GM21737 (cell line): ENCODE measurements around the gene MGAT5.

Experiments used
- ATAC-seq: cut with Tn5 transposase; IDR thresholded peaks from one replicate; pipeline ENCODE4 v1.9.1; 2021; ENCODE audit warnings: mild to moderate bottlenecking, moderate library complexity; ENCODE audit not compliant: unreplicated experiment

The MGAT5 gene

DNA sequence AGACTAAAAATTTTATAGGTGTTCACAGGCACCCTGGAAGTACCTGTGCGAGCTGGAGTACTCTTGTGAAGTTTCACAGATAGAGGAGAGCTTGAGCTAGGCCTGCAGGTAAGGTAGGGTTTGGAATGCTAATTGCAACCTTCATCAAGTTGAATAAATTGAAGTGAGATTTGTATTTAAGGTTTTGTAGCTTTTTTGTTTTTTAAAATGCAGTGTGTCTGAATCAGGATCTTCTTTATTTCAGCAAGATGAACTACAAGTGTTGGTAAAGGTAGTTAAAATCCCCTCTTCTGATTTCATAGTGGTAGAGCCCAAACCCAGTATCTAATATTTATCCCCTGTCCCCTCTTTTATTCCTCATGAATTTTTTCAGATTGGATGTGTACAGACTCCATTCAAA lies 45.5 kb downstream of the MGAT5 start:
- no peak for ATAC-seq

DNA sequence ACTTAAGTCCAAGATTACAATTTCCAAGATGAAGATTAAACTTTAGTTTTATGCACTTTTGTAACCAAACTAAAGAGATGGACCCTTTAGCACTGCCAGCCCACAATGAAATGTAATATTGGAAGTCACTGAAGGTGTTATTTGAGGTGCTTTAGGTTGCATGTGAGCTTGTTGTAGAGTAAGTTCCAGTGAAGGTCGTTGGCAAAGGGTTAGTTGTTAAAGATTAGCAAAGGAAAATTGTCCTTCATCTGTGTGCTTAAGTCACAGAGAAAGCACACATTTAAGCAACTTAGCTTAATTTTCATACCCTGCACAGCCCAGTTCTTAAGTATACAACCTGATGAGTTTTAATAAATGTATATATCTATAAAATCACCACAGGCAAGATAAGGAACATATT lies 46.7 kb downstream of the MGAT5 start:
- no peak for ATAC-seq

DNA sequence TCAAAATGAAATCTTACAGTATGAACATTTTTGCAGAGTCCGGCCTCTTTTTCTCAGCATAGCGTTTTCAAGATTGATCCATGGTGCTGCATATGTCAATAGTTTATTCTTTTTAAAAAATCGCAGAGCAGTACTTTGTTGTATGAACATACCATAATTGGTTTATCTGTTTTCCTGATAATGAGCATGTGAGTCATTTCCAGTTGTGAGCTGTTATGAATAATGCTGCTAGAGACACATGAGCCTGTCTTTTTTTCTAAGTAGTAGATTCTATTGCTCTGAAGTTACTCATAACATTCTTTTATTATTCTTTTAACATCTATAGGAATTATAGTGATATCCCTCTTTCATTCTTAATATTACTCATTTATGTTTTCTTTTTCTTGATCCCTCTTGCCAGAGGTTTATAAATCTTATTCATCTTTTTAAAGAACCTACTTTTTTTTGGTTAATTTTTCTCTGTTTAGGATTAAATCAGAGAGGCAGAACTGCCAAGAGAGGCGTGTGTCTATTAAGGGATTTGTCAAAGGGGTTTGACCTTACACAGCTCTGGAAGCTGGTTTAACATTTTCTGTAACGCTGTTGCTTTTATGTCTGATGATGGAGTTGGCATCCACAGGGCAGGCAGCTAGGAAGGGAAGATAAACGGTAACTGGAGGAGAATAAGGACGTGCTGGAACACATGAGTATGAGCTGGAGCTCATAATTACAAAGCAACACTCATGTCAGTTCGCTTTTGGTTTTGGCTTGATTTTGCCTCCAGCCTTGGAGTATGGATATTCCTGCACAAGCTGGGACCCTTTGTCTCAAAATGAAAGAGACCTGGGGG lies 47.4 kb downstream of the MGAT5 start:
- no peak for ATAC-seq

DNA sequence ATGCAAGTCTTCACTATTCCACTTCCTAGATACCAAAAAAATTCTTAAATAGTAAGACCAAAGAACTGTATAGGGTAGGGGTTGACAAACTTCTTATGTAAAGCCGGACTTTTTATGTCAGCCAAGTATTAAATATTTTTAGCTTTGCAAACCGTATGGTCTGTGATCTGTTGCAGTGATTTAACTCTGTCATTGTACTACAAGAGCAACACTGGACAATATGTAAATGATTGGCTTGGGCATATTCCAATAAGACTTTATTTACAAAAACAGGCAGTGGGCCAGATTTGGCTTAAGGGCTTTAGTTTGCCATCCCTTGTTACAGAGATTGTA lies 48.0 kb downstream of the MGAT5 start:
- ATAC-seq, result no peak

DNA sequence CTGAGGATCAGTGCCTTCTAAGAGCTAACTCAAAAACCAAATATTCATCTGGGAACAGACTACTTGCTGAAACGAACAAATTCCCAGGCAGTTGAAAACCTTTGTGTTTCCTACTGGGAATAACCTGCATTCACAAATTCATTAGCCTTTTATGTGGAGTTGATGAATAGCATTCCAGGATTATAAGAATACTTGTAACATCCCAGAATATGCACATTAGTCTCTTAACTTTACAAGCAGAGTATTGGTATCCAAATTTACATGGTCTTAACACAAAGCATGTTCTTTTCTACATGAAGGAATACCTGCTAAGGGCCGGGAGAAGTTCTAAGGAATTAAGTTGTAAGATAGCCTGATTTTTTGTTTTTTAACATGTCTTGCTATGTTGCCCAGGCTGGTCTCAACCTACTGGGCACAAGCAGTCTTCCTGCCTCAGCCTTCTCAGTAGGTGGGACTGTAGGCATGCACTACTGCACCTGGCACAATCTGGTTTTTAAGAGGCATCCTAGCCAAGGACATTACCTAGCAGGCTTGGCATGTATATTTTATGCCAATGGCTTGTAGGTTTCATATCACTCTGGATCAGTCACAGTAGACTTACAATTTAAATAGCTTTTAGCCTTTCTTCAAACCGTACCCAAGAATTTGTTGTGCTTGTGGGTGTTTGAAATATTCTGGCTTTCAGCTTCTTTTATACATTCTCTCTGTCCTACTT lies 50.7 kb downstream of the MGAT5 start:
- ATAC-seq, result no peak

DNA sequence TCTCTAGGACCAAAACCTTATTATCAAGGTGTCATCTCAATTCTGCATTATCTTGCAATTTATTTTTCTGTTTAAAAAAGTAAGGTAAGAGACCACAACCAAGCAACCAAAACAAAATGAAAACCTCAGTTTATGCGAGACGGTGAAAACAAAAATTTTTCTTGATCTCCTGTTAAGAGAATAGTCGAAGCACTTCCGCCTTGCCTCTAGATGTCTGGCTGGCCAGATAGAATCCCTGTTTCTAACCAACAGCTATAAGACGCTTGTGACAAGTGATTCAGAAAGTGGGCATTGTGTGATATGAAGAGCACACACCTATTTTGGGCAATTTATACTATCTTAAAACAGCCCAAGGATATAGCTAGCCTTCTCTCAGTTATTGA lies 51.2 kb downstream of the MGAT5 start:
- ATAC-seq, result no peak

DNA sequence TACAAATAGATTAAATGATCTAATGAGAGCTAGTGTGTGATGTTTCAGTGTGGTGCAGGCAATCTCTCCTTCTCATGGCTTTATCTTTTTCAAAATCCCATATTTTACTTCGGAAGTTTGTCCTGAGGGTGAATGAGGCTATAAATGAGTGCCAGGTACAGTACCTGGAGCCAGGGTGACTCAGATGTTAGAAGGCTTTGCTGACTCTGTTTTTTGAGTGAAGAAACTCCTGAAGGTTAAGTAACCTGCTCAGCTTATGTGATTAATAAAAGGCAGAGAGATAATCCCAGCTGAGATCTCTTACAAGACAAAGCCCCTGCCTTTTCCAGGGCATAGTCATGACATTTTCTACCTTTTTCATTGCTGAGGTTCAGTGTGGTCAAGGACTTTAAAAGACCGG lies 52.6 kb downstream of the MGAT5 start:
- no peak for ATAC-seq

DNA sequence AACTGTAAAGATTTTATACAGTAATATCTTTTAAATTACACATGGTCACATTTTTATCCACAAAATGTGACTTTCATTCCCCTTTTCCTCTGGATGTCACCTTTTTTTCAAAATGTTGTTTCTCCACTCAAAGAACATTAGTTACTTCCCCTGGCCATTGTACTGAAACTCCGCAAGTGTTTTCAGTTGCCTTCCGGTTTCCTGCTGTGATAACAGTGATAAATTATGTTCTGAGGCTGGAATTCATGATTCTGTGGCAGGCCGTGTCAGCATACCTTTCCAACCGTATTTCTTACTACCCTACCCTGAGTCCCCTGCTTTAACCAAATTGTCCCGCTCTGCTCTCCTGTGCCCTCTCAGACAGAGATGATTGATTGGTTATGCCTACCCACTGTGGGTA lies 53.5 kb downstream of the MGAT5 start:
- no peak for ATAC-seq

DNA sequence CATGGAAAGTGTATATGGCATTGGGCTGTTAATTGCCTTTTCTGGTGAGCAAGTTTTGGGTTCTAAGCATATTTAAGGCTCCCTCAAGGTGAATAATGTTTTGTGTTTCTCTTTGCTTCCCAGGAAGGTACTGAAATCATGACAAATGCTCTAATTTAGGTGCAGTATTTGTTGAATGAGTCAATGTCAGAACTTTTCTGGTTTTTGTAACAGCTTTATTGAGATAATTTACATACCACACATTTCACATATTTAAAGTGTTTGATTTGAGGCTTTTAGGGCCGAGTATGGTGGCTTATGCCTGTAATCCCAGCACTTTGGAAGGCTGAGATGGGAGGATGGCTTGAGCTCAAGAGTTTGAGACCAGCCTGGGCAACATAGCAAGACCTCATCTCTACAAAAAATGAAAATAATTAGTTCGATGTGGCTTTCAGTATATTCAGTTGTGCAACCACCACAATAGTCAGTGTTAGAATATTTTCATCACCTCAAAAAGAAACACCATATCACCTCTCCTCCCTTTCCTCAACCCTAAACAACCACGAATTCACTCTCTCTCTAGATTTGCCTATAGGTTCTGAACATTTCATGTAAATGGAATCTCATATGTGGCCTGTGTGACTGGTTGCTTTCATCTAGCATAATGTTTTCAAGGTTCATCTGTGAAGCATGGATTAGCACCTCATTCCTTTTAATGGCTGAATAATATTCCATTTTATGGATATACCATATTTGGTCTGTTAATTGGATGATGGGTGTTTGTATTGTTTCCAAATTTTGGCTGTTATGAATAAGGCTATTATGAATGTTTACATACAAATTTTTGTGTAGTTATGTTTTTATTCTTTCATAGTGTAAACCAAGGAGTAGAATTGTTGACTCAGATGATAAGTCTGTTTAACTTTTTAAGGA lies 54.9 kb downstream of the MGAT5 start:
- ATAC-seq, result no peak

DNA sequence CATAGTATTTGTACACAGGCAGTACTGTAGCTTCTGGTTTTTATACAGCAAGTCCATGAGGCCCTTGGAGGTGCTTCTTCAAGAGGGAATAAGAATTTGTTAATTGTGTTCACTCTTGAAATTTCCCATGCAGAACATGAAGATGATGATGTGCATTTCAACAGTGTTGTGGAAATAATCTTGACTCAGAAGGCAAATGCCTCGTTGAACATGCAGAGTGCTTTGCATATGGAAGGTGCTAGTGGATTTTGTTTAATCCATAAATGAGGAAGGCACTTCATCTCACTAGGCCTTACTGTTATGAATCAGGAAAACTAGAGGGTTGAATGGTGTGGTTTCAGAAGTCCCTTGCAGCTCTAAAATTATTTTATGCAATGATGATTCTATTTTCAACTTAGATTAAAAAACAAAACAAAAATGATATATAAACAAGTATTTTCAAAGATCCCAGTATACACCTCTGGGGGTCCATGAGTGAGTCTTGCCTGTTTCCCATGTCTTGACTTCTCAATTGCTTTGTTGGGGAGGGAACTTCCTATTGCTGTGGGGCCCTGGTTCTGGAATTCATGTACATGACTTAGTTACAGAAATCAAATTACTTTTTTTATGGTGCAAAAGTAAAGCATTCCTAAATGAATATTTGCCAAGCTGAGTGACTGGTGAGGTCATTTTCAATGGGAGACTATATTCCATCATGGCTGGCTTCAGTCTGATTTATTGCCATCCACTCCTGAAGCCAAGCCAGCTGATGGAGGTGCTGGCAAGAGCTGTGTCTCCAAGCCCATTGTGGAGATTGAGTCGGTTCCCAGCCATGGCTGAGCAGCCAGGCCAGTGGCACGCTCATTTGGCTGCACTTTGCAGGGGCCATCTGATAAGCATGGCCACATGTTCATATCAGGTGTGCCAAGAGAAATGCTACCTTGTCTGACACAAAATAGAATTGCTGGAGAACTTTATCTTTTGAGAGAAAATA lies 56.5 kb downstream of the MGAT5 start:
- no peak for ATAC-seq

DNA sequence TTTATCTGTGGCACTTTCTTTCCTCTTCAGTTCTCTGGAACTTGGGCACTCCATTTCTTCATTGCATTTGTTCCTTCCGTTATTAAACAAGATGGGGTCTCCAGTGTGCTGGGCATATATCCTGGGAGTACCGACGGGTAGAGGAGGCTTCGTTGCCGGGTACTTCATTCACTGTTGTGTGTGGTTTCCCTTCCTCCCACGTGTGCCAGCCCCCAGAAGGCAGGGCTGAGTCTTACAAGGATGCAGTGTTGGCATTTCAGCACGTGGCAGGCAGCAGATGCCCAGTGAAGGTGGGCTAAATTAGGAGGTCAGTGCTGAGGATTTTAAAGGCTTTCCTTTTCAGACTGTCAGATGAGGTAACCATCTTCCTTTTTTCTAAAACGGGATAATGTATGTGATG lies 58.6 kb downstream of the MGAT5 start:
- ATAC-seq, result no peak

DNA sequence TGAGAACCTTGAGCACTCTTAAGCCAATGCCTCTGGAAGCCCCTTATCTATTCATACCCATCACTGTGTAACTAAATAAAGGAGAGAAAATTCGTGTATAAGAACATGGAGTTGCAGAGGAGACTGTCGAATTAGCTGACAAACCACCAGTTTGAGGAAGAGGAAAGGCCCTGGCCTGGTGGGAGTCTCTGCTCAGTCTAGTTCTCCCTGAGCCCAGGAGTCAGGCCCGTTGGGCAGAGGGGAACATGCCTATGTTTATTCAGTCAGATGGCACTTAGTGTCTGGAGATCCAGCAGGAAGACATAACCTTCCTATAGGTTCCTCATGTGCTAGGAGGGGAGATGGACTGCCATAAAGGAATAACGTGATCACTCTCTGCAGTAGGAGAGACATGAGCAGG lies 60.3 kb downstream of the MGAT5 start:
- ATAC-seq, result no peak

DNA sequence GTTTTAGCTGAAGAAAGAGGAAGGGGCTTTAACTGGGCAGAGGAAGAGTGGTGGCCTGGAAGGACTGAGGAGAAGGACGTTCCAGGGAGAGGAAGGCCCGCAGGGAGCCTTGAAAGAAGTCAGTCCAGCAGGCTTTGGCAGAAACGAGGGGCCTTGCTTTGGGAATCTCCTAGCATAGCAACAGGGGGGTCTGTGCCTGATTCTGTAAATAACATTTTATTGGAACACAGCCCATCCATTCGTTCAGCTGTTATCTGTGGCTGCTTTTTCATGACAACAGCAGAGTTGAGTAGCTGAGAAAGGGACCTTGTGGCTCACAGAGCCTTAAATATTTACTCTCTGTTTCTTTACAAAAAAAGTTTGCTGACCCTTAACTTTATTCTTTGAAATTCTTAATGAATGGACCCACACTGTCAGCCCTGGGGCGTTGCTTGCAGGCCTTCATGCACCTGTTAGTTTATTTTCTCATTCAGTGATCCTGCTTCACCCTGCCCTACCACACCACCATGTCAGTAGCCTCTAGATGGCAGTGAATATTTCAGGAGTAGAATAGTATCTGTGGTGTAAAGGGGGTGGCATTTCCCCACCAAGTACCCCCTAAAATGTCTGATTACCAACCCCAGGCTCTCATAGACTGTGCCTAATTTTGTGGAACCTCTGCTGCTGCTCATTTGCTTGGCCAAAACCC lies 61.0 kb downstream of the MGAT5 start:
- ATAC-seq, result no peak

DNA sequence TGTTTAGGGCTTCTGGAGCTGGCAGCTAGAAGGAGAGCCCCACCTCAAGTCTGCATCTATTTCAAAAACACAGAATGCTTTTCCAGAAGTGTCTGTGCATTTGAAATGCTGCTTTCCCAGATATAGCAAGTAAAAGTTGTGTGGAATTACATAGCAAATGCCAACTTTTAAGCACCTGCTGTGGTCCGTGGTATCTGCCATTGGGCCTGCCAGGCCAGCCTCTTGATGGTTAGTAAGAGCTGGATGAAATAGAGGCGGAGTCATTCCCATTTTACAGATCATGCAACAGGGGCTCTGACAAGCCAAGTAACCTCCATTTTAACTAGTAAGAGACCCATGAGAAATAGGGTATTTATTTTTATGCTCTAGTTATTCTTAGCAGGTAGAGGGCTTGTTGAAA lies 61.6 kb downstream of the MGAT5 start:
- no peak for ATAC-seq

DNA sequence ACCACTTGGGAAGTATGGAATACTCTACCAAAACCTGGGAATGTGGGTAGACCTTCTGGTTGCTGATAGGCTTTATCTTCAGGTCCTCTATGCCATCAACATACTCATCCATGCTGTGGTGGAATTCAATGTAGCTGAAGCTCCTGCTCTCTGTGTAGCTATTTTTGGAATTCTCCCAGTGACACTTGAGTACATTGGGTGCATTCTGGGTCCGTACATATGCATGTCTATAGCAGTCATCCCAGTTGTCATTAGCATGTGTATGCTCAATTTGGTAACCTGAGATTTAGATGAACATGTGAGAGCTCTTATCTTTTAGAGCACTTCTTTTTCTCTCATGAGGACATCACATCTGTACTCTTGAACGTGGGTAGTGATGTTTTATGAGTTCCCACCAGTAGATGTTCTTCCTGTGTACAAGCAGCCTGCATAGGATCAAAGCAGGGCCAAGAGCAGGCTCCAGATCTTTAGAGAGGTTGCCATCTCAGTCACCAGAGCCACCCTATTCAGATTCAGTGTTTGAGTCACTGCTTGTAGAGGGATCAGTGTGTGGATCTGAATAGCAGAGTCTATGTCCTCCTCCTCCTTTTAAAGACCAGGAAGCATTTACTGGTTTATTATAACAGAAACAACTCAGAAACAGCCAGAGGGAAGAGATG lies 65.9 kb downstream of the MGAT5 start:
- no peak for ATAC-seq

DNA sequence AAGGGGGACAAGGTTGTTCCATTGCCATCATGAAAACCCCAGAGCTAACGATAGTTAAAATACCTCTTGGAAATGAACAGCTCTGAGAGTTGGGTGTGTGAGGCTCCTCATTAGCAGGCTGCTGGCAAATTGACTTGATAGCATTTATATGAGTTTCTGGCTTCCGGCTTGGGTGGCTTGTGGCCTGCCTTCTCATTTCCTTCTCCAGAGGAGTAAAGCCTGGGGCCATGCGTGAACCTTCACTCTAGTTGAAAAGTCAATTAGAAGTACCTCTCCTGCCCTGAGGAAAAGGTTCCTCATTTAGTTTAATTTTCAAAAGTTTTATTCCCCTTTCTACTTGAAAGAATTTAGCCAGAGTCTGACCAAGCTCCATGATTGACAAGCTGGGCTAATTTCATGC lies 67.1 kb downstream of the MGAT5 start:
- ATAC-seq, result no peak

DNA sequence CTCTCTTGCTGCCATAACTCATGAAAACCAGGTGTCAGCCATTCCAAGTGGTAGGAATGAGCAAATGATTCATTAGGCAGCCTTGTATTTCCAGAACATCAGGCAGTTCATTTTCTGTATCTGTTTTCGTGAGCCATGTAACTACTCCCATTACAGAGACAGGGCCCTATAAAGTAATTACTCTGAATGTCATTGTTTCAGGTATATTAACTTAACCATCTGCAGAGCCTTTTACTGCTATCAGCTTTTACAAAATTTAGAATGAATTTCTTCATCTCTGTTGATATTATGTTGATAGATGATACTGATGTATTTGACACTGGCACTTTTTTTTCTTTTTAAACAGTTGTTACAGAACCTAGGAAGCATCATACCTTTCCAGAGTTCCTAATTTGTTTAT lies 69.9 kb downstream of the MGAT5 start:
- ATAC-seq, result no peak

DNA sequence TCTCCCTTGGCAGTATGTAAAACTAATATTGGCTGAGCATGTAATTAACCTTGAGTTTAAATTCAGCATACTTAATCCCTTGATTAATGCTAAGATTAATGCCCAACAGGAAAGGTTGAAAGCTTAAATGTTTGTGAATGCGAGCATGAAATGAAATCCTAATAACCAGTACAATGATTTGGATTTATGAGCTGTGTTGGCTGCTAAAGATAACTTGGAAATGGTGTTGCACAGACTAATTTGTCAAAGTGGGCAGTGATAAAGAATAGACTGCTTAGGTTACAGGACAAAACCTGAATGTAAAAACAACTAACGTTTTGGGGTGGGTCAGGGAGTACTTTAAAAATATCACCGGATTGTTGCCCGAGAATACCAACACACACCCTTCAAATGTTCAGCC lies 70.6 kb downstream of the MGAT5 start:
- no peak for ATAC-seq

DNA sequence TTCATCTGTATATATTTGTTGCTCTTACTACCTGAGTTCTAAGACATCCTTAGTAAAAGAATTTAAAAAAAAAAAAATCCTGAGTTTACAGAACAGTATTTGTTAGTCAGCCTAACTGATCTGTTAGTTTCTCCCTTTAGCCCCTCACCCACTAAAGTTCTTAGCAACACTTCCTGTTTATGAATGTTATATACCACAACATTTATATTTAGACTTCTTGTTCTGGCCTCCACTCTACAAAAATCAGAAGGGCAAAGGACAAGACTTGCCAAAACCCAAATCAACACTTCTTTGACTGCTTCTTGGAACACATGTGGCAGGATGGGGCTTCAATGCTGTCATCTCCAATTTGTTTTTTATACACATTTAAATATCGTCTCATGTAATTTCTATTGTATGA lies 71.1 kb downstream of the MGAT5 start:
- no peak for ATAC-seq
